Measurements from ENCODE around the gene SMARCD1.

SMARCD1 gene

DNA sequence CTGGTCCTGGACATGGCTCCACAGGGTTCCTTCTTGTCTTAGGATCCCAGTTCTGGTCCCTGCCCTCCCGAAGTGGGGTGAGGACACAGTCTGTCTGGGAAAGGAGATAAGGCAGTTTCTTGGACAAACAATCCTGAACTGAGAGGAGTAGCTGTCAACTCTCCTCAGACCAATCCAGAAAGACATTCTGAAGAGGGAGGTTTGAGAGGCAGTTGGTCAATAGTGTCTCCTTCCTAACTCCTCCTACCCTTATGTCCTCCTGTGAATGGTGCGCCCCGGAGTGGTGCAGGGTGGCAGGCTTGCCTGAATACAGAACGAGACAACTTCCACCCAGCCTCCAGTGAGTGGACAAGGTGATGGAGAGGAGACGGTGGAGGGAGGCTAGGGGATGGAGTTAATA lies 43.2 kb upstream of the SMARCD1 start:
- TF ChIP-seq, protein P1, sequence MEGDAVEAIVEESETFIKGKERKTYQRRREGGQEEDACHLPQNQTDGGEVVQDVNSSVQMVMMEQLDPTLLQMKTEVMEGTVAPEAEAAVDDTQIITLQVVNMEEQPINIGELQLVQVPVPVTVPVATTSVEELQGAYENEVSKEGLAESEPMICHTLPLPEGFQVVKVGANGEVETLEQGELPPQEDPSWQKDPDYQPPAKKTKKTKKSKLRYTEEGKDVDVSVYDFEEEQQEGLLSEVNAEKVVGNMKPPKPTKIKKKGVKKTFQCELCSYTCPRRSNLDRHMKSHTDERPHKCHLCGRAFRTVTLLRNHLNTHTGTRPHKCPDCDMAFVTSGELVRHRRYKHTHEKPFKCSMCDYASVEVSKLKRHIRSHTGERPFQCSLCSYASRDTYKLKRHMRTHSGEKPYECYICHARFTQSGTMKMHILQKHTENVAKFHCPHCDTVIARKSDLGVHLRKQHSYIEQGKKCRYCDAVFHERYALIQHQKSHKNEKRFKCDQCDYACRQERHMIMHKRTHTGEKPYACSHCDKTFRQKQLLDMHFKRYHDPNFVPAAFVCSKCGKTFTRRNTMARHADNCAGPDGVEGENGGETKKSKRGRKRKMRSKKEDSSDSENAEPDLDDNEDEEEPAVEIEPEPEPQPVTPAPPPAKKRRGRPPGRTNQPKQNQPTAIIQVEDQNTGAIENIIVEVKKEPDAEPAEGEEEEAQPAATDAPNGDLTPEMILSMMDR (IDR thresholded peaks at IDR 0.05; ENCODE audit: insufficient read depth, low read length, poor library complexity, severe bottlenecking), result no peak
- no peak for DNase-seq (ENCODE audit: extremely low read depth, insufficient read length)
- H3K27me3 ChIP-seq (replicated peaks; ENCODE audit: control insufficient read depth, insufficient read depth, low read length), result no peaks in the 10 kb centered on the region

DNA sequence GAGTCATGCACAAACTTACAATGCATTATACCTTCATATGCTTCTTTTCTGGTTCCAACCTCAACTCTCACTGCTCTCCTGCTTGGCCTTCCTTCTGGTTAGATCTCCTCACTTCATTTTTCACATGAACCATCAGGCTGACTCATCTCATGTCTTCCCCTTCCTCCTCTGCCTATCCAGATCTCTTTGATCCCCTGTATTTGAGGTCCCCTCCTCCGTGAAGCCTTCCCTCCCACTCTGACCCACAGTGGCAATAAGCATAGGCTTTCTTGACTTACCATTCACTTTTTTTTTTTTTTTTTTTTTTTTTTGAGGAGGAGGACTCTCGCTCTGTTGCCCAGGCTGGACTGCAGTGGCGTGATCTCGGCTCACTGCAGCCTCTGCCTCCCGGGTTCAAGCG lies 42.4 kb upstream of the SMARCD1 start:
- Histone ChIP-seq H3K4me3 (replicated peaks; ENCODE audit: low read depth, low read length) (no peak overlapping the region), H3K27me3 (replicated peaks; ENCODE audit: control insufficient read depth, insufficient read depth, low read length) (no peaks in the 10 kb centered on the region)
- TF ChIP-seq, protein P1 (IDR thresholded peaks at IDR 0.05; ENCODE audit: insufficient read depth, low read length, poor library complexity, severe bottlenecking), result no peak

More for the DNA sequence above, 43.2 kb upstream of the SMARCD1 start:
- Histone ChIP-seq H3K4me3 (replicated peaks; ENCODE audit: low read depth, low read length) (no peak overlapping the region), H3K36me3 (ENCODE audit: control insufficient read depth, insufficient read depth, low read length) (no peaks in the 10 kb centered on the region)

DNA sequence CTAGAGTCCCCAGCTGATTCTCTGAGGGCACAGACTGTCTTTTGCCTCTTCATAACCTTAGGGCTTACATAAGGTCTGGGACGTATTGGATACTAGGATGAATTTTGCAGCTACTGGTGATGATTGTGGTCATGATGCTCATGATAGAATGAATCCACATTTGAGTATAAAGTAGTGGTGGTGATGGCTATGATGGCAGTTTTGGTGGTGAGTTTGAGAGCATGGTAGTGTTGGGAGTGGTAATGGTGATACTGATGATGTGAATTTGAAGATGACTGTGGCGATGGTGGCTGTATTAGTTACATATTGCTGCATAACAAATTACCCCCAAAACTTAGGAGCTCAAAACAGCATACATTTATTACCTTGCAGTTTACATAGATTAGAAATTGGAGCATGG lies 41.8 kb upstream of the SMARCD1 start:
- H3K27me3 ChIP-seq (replicated peaks; ENCODE audit: control insufficient read depth, insufficient read depth, low read length), result no peaks in the 10 kb centered on the region
- TF ChIP-seq, protein P1 (IDR thresholded peaks at IDR 0.05; ENCODE audit: insufficient read depth, low read length, poor library complexity, severe bottlenecking), result no peak
- no peak overlapping the region for H3K4me3 ChIP-seq (replicated peaks; ENCODE audit: low read depth, low read length)
- DNase-seq (ENCODE audit: extremely low read depth, insufficient read length), result no peak
- H3K36me3 ChIP-seq (ENCODE audit: control insufficient read depth, insufficient read depth, low read length), result no peaks in the 10 kb centered on the region

More for the DNA sequence above, 42.4 kb upstream of the SMARCD1 start:
- no peak for DNase-seq (ENCODE audit: extremely low read depth, insufficient read length)
- H3K36me3 ChIP-seq (ENCODE audit: control insufficient read depth, insufficient read depth, low read length), result no peaks in the 10 kb centered on the region

DNA sequence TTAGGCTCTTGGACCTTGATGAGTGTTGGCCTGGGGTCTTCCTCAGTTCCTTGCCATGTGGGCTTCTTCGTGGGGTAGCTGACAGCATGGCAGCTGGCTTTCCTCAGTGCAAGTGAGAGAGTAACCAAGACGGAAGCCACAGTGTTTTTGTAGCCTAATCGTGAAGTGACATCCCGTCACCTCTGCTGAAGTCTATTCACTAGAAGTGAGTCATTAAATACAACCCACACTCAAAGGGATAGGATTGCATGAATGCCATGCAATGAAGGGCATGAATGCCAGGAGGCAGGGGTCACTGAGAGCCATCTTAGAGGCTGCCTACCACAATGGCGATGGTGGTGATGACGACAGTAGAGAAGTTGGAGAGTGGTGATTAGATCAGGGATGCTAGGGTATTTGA lies 41.3 kb upstream of the SMARCD1 start:
- Histone ChIP-seq H3K27me3 (replicated peaks; ENCODE audit: control insufficient read depth, insufficient read depth, low read length) (no peaks in the 10 kb centered on the region), H3K4me3 (replicated peaks; ENCODE audit: low read depth, low read length) (no peak overlapping the region), H3K36me3 (ENCODE audit: control insufficient read depth, insufficient read depth, low read length) (no peaks in the 10 kb centered on the region)
- DNase-seq (ENCODE audit: extremely low read depth, insufficient read length), result no peak
- TF ChIP-seq, protein P1 (IDR thresholded peaks at IDR 0.05; ENCODE audit: insufficient read depth, low read length, poor library complexity, severe bottlenecking), result no peak

DNA sequence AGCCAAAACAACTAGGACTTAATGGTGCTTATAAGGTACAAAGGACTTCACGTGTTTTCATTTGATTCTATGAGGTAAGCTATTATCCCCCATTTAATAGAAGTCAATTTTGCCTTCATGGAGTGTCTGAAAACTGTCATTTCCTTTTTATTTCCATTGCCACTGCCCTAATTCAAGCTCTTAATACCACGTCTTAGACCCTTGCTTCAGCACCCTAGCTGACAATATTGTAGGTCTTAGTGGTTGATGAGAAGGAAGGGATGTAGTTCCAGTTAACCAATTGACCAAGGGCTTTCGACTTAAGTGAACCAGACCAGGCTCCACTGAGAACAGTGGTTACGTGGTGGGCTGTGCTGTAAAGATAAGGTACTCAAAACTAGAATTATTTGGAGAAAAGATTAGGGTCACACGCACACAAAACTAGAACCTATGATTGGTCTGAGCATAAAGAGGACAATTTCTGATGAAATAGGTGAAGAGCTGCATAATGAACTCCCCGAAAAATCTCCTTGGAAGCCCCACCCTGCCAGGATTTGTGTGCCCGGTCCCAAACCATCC lies 37.4 kb upstream of the SMARCD1 start:
- no peaks in the 10 kb centered on the region; the same call in 1 of the 2 replicates for H3K27me3 ChIP-seq (replicated peaks; ENCODE audit: control insufficient read depth, insufficient read depth, low read length)
- TF ChIP-seq, protein P1 (IDR thresholded peaks at IDR 0.05; ENCODE audit: insufficient read depth, low read length, poor library complexity, severe bottlenecking), result no peak
- no peak for DNase-seq (ENCODE audit: extremely low read depth, insufficient read length)
- H3K36me3 ChIP-seq (ENCODE audit: control insufficient read depth, insufficient read depth, low read length), result no peaks in the 10 kb centered on the region
- no peak overlapping the region for H3K4me3 ChIP-seq (replicated peaks; ENCODE audit: low read depth, low read length)
